AG09309 (cell line): Measurements from ENCODE around the gene WFDC2.

ENCODE experiments used
- DNase-seq: peaks from one replicate; pipeline ENCODE4 v3.0.0-alpha.2; 2010; ENCODE audit warnings: low read depth
- H3K4me3 ChIP-seq: 2 replicates; pipeline ENCODE4 v1.5.1; 2011; ENCODE audit warnings: mild to moderate bottlenecking, low read depth, low read length, moderate library complexity; ENCODE audit not compliant: control insufficient read depth
- CTCF ChIP-seq: IDR thresholded peaks from 2 replicates; pipeline ENCODE4 v1.5.1; 2011; ENCODE audit warnings: mild to moderate bottlenecking, low read depth, low read length, inconsistent platforms; ENCODE audit not compliant: insufficient read depth, control insufficient read depth; ENCODE audit errors: missing control alignments

Gene WFDC2

GRCh38 chr20:45469336-45470261, at the start of gene WFDC2:
Gene WFDC2 (plus strand): TSS chr20:45469753. CDS start chr20:45469782, 29 bp downstream.
- no peak for TF ChIP-seq CTCF
- no peak for DNase-seq
- H3K4me3 ChIP-seq: peak within 1 kb of the TSS; percentile 29

GRCh38 chr20:45420125-45420524, 49.4 kb upstream of the WFDC2 start:
- no peak overlapping the region for H3K4me3 ChIP-seq
- no peak for TF ChIP-seq CTCF
- DNase-seq: no peak

- no peak overlapping the region for H3K4me3 ChIP-seq
- TF ChIP-seq CTCF: no peak
- no peak for DNase-seq
These were observed 45.9 kb upstream of the WFDC2 start for GRCh38 chr20:45423700-45424099.

- TF ChIP-seq CTCF: no peak
- no peak for DNase-seq
- H3K4me3 ChIP-seq: no peak overlapping the region
These were observed 44.0 kb upstream of the WFDC2 start for GRCh38 chr20:45425561-45425960.

GRCh38 chr20:45426320-45427016, 43.1 kb upstream of the WFDC2 start:
- no peak overlapping the region for H3K4me3 ChIP-seq
- no peak for DNase-seq
- TF ChIP-seq CTCF: no peak

- no peak overlapping the region for H3K4me3 ChIP-seq
- DNase-seq: no peak
- TF ChIP-seq CTCF: no peak
These were observed 42.1 kb upstream of the WFDC2 start for GRCh38 chr20:45427236-45428149.
